ENCODE measurements around the gene ATP9B.

ATP9B gene

DNA sequence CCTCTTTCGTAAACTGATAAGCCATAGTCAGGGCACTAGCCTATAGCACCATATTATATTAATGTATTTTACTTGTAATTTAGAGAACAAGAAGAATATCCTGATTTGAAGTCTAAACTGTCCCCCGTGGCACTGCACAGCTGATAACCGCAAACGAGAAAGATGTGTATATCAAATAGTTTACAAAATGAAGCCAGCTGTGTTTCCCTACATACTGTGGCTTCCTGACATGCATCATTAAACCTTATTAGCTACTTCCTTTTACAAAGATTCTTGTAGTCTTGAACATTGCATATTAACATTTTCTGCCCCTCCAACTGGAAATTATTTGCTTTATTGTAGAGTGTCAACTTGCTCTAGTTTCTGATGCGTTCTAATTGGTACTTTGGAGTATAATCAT lies 173.1 kb downstream of the ATP9B start:
- TF ChIP-seq OSR1 (CRISPR knock-in tag; IDR thresholded peaks at IDR 0.05) (no peak), ARNTL (CRISPR knock-in tag; IDR thresholded peaks at IDR 0.05; ENCODE audit: borderline replicate concordance, low read depth) (no peak), GLIS3 (CRISPR knock-in tag; IDR thresholded peaks at IDR 0.05) (no peak), BACH2 (CRISPR knock-in tag; IDR thresholded peaks at IDR 0.05; ENCODE audit: borderline replicate concordance) (no peak)
- TF ChIP-seq, protein P1, sequence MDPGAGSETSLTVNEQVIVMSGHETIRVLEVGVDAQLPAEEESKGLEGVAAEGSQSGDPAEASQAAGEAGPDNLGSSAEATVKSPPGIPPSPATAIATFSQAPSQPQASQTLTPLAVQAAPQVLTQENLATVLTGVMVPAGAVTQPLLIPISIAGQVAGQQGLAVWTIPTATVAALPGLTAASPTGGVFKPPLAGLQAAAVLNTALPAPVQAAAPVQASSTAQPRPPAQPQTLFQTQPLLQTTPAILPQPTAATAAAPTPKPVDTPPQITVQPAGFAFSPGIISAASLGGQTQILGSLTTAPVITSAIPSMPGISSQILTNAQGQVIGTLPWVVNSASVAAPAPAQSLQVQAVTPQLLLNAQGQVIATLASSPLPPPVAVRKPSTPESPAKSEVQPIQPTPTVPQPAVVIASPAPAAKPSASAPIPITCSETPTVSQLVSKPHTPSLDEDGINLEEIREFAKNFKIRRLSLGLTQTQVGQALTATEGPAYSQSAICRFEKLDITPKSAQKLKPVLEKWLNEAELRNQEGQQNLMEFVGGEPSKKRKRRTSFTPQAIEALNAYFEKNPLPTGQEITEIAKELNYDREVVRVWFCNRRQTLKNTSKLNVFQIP (CRISPR knock-in tag; IDR thresholded peaks at IDR 0.05; ENCODE audit: borderline replicate concordance, low read depth) = no peak
- ATAC-seq = no peak

DNA sequence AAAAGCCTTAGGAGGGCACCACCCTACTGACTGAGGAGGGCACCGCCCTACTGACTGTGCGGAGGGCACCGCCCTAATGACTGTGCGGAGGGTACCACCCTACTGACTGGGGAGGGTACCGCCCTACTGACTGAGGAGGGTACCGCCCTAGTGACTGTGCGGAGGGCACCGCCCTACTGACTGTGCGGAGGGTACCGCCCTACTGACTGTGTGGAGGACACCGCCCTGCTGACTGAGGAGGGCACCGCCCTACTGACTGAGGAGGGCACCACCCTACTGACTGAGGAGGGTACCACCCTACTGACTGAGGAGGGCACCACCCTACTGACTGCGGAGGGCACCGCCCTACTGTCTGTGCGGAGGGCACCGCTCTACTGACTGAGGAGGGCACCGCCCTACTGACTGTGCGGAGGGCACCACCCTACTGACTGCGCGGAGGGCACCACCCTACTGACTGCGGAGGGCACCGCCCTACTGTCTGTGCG lies 176.4 kb downstream of the ATP9B start:
- TF ChIP-seq ZNF8 (CRISPR knock-in tag; IDR thresholded peaks at IDR 0.05) = no peak
- TF ChIP-seq, protein P2, sequence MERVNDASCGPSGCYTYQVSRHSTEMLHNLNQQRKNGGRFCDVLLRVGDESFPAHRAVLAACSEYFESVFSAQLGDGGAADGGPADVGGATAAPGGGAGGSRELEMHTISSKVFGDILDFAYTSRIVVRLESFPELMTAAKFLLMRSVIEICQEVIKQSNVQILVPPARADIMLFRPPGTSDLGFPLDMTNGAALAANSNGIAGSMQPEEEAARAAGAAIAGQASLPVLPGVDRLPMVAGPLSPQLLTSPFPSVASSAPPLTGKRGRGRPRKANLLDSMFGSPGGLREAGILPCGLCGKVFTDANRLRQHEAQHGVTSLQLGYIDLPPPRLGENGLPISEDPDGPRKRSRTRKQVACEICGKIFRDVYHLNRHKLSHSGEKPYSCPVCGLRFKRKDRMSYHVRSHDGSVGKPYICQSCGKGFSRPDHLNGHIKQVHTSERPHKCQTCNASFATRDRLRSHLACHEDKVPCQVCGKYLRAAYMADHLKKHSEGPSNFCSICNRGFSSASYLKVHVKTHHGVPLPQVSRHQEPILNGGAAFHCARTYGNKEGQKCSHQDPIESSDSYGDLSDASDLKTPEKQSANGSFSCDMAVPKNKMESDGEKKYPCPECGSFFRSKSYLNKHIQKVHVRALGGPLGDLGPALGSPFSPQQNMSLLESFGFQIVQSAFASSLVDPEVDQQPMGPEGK (CRISPR knock-in tag; IDR thresholded peaks at IDR 0.05; ENCODE audit: borderline replicate concordance) = no peak
- TF ChIP-seq, protein P3, sequence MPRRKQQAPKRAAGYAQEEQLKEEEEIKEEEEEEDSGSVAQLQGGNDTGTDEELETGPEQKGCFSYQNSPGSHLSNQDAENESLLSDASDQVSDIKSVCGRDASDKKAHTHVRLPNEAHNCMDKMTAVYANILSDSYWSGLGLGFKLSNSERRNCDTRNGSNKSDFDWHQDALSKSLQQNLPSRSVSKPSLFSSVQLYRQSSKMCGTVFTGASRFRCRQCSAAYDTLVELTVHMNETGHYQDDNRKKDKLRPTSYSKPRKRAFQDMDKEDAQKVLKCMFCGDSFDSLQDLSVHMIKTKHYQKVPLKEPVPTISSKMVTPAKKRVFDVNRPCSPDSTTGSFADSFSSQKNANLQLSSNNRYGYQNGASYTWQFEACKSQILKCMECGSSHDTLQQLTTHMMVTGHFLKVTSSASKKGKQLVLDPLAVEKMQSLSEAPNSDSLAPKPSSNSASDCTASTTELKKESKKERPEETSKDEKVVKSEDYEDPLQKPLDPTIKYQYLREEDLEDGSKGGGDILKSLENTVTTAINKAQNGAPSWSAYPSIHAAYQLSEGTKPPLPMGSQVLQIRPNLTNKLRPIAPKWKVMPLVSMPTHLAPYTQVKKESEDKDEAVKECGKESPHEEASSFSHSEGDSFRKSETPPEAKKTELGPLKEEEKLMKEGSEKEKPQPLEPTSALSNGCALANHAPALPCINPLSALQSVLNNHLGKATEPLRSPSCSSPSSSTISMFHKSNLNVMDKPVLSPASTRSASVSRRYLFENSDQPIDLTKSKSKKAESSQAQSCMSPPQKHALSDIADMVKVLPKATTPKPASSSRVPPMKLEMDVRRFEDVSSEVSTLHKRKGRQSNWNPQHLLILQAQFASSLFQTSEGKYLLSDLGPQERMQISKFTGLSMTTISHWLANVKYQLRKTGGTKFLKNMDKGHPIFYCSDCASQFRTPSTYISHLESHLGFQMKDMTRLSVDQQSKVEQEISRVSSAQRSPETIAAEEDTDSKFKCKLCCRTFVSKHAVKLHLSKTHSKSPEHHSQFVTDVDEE (CRISPR knock-in tag; IDR thresholded peaks at IDR 0.05) = no peak
- TF ChIP-seq TOX (CRISPR knock-in tag; IDR thresholded peaks at IDR 0.05; ENCODE audit: borderline replicate concordance) = no peak
- TF ChIP-seq, protein P1 (CRISPR knock-in tag; IDR thresholded peaks at IDR 0.05; ENCODE audit: borderline replicate concordance, low read depth) = no peak
- TF ChIP-seq ARNTL (CRISPR knock-in tag; IDR thresholded peaks at IDR 0.05; ENCODE audit: borderline replicate concordance, low read depth) = no peak
- ATAC-seq = no peak

DNA sequence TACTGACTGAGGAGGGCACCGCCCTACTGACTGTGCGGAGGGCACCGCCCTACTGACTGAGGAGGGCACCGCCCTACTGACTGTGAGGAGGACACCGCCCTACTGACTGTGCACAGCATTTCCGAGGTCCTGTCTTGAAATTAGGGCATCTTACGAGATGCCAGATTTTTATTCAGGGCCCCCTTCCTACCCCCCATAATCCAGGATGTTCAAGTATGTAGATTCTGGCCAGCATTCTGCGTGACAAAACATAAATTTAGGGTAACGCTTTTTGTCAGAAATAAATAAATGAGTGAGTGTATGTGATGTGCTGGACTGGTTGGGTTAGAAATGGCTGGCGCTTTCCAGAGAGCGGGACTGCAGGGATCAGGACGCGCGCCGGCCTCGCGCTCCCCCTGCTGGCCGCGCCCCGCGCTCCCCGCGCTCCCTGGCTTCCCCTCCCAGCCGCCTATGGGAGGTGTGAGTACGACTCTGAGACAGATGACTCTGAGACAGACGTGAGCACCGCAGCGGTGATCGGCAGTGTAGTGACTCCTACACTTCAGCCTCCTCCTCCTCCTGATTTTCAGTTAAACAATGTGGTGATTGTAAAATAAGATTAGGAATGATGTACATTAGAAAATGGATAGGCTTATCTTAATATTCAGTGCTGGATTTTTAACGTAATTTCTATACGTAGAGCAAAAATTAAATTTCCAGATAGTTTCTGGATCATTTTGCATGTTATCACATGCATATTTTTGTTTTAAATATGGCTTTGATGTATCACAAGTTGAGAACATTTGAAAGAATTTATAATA lies 177.3 kb downstream of the ATP9B start:
- ATAC-seq = peak; percentile 100
- TF ChIP-seq OSR1 (CRISPR knock-in tag; IDR thresholded peaks at IDR 0.05) (no peak), PPARA (CRISPR knock-in tag; IDR thresholded peaks at IDR 0.05; ENCODE audit: borderline replicate concordance) (no peak), BACH2 (CRISPR knock-in tag; IDR thresholded peaks at IDR 0.05; ENCODE audit: borderline replicate concordance) (no peak), CSDC2 (CRISPR knock-in tag; IDR thresholded peaks at IDR 0.05) (no peak), SNAI2 (CRISPR knock-in tag; IDR thresholded peaks at IDR 0.05) (no peak), GLIS3 (CRISPR knock-in tag; IDR thresholded peaks at IDR 0.05) (no peak), ESRRG (CRISPR knock-in tag; IDR thresholded peaks at IDR 0.05) (no peak), ZFP3 (CRISPR knock-in tag; IDR thresholded peaks at IDR 0.05) (no peak)
- TF ChIP-seq, protein P4, sequence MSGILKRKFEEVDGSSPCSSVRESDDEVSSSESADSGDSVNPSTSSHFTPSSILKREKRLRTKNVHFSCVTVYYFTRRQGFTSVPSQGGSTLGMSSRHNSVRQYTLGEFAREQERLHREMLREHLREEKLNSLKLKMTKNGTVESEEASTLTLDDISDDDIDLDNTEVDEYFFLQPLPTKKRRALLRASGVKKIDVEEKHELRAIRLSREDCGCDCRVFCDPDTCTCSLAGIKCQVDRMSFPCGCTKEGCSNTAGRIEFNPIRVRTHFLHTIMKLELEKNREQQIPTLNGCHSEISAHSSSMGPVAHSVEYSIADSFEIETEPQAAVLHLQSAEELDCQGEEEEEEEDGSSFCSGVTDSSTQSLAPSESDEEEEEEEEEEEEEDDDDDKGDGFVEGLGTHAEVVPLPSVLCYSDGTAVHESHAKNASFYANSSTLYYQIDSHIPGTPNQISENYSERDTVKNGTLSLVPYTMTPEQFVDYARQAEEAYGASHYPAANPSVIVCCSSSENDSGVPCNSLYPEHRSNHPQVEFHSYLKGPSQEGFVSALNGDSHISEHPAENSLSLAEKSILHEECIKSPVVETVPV (CRISPR knock-in tag; IDR thresholded peaks at IDR 0.05) = no peak
- TF ChIP-seq, protein P2 (CRISPR knock-in tag; IDR thresholded peaks at IDR 0.05; ENCODE audit: borderline replicate concordance) = no peak
